ENCODE measurements around the gene MKNK2. TPM values are rescaled to one million over a fixed set of nuclear protein-coding genes. Genes with fewer than 3 reads are reported as not detected.
"Not testable (repeated sequence)": the region's sequence is repeated elsewhere in the genome, so short reads cannot be mapped to it uniquely, and the experiment has no call there.

Gene MKNK2
- total RNA-seq, 1 donor from 2014 or later = 113 TPM

DNA sequence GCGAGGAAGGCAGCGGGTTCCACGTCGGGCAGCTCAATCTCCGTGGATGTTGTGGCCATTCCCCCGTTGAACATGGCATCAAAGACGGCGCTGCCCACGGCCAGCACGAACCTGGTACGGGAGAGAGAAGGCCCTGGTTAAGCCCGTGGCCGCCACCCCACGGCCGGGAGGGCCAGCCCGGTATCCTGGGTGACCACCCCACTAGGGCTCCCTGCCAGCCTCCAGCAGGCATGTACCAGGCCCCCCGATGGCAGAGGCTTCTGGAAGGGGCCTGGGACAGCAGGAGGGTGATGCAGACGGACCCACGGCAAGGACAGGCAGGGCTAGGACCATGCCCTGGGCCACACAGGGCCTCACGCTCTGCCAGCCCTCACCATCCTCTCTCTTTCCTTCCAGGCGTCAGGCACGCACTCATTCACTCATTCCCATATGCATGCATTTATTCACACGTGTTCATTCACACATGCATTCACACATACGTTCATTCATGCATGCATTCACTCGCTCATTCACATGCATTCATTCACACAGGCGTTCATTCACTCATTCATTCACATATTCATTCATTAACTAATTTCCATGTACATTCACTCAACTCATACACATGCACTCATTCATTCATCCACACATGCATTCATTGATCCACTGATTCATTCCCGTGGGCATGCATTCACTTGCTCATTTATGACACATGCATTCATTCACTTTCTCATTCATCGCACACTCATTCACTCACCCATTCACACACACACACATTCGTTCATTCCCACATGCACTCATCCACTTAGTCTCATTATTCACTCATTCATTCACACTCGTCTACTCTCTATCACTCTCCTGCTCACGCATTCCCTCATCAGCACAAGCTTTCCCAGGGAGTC is 53.5 kb downstream of the MKNK2 start:
- DNase-seq (ENCODE audit: extremely low read depth, low read depth, low spot score) = no peak

DNA sequence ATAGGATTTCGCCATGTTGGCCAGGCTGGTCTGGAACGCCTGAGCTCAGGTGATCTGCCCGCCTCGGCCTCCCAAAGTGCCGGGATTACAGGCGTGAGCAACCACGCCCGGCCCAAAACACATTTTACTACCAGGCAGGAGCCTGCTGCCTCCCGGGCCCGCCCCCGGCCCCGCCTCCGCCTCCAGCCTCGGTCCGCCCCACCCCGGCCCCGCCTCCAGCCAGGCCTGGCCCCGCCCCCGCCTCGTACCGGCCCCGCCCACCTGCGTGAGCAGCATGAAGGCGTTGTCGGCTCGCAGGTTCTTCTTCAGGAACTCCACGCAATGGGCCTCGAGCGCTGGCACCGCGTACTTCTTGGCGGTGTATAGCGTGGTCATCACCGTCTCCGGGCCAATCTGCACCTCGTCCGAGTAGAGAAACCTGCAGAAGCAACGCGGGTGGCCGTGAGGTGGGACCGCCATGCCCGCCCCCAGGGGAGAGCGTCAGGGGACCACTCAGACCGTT is 58.2 kb downstream of the MKNK2 start:
- DNase-seq (ENCODE audit: extremely low read depth, low read depth, low spot score) = no peak

DNA sequence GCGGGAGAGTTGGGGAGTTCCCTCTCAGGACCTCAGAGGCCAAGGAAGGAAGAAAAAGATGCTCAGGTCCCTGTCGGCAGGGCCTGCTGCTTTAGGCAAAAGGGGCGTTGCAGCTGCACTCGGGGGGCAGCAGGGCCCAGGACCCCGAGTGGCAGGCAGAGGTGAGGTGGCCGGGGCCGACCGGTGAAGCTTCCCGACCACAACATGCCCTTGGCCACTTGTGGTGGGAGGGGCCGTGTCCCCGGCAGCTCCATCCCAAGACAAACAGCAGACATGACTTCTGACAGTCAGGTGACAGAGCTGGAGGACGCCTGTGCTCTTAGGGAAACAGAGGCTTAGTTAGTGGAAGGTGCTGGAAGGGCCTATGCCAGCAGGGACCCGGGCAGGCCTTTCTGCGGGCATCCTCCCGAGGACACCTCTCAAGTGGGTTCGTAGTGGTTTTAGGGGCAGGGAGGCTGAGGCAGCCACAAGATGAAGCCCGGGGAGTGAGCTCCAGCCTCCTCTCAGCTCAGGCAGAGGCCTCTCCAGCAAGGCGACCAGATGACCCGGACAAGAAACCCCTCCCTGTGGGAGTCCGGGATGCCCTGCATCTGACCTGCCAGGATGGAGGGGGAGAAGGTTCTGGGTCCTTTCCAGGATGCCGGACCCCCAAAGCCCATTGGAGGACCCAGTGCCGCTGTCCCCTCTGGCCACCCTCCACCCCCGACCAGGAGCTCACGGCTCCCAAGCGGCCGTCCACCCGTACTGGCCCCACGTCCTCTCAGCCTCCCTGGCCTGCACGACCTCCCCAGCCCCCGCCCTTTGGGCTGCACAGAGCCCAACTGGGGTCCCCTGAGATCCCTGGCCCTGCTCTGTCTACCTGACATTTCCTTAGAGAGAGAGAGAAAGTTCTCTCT is 59.8 kb downstream of the MKNK2 start:
- no peak for DNase-seq (ENCODE audit: extremely low read depth, low read depth, low spot score)

DNA sequence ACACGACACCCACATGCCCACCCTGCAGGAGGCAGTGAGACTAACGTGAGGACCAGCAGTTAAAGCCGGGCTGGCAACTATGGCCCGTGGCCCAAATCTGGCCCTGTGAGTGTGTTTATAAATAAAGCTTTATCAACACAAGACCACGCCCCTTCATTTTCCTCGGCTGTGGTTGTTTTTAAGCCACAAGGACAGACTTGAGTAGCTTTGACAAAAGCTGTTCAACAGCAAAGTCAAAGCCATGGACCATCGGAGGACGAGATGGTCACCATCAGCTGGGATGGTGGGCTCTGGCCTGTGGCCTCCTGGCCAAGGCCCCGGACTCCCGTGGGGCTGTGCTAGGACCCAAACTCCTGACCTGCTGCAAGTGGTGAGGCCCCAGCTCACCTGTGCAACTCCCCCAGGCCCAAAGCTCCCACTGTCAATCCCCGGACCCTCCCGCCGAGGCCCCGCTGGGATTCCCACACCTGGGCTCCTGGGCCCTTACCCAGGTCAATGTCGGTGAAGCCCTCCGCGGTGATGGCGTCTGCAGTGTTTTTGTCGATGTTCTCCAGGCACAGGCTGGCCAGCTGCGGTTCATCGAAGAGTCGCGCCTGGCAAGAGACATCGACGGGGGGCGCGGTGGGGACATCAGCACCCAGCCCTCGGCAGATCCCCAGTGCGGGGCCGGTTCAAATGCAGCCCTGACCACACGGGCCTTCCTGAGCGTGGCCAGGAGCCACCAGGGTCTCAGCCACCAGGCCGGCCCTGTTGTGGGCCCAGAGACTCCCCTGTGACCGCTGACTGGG is 60.6 kb downstream of the MKNK2 start:
- no peak for DNase-seq (ENCODE audit: extremely low read depth, low read depth, low spot score)

DNA sequence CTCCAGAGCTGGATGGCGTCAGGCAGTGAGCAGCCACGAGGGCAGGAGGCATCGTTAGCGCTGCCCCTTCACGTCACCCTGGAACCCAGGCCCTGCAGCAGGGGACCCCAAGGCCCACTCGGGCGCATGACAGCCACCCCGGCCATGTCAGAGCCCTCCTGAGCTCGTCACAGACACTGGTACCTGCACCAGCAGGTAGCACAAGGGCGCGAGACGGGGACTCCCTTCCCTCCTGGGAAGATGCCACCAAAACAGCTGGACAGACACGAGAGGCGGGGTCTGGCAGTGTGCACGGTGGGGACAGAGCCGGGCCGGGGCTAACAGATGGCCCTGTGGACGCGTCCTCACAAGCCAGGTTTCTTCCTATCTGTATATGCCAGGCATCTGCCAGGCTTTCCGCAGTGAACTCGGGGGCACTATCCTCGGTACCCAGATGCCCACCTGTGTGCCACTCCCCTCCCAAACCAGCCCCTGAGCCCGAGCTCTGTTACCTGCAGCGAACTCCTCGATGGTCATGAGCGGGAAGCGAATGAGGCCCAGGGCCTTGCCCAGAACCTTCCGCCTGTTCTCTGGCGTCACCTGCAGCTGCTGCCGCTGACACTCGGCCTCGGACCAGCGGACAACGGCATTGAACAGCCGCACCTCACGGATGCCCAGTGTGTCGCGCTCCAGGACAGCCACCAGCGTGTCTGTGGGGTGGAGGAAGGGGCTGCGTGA is 61.4 kb downstream of the MKNK2 start:
- DNase-seq (ENCODE audit: extremely low read depth, low read depth, low spot score) = no peak

DNA sequence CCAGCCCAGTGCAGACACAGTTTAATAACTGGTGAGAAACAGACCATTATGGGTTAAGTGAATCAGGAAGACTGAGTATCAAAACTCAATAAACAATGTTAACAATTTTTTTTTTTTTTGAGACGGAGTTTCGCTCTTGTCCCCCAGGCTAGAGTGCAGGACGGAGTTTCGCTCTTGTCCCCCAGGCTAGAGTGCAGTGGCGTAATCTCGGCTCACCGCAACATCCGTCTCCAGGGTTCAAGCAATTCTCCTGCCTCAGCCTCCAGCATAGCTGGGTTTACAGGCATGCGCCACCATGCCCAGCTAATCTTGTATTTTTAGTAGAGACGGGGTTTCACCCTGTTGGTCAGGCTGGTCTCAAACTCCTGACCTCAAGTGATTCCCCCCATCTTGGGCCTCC is 62.6 kb downstream of the MKNK2 start:
- DNase-seq (ENCODE audit: extremely low read depth, low read depth, low spot score) = not testable (repeated sequence)

Other genes with a start within 250 kb of the MKNK2 start
- gene ATP8B3, start 239.0 kb downstream of the MKNK2 start, total RNA-seq = 1.5 and 5.1 TPM in 2 replicates
- gene REXO1, start 202.8 kb downstream of the MKNK2 start, total RNA-seq = 19.2 and 40.0 TPM in 2 replicates
- 25.1 and 35.6 TPM in 2 replicates for gene KLF16, start 187.7 kb downstream of the MKNK2 start, total RNA-seq
- gene ABHD17A, start 165.7 kb downstream of the MKNK2 start, total RNA-seq = 188 and 224 TPM in 2 replicates
- gene ADAT3, start 145.8 kb downstream of the MKNK2 start, total RNA-seq = 4.8 and 8.2 TPM in 2 replicates
- 115 and 140 TPM in 2 replicates for gene SCAMP4, start 145.8 kb downstream of the MKNK2 start, total RNA-seq
- gene CSNK1G2, start 110.1 kb downstream of the MKNK2 start, total RNA-seq = 63.8 and 102 TPM in 2 replicates
- gene BTBD2, start 35.5 kb downstream of the MKNK2 start, total RNA-seq = 80.6 and 82.3 TPM in 2 replicates
- 60.3 and 72.4 TPM in 2 replicates for gene MOB3A, start 45.1 kb upstream of the MKNK2 start, total RNA-seq
- gene IZUMO4, start 45.7 kb upstream of the MKNK2 start, total RNA-seq = 0.99 and 6.6 TPM in 2 replicates
- 128 and 195 TPM in 2 replicates for gene AP3D1, start 100.3 kb upstream of the MKNK2 start, total RNA-seq
- gene DOT1L, start 112.7 kb upstream of the MKNK2 start, total RNA-seq = 10.9 and 25.5 TPM in 2 replicates
- gene PLEKHJ1, start 185.1 kb upstream of the MKNK2 start, total RNA-seq = 68.1 and 69.8 TPM in 2 replicates
- gene SF3A2, start 185.6 kb upstream of the MKNK2 start, total RNA-seq = 45.9 and 90.2 TPM in 2 replicates
- 1.4 and 2.1 TPM in 2 replicates for gene AMH, start 198.1 kb upstream of the MKNK2 start, total RNA-seq
- gene JSRP1, start 205.2 kb upstream of the MKNK2 start, total RNA-seq = 0.23 and 0.48 TPM in 2 replicates
- 0.05 TPM in 1 of 2 replicates, not detected in the other for gene PEAK3, start 230.9 kb upstream of the MKNK2 start, total RNA-seq